Stimulated activated CD8-positive, alpha-beta memory T cell treated with anti-CD3 and anti-CD28 coated beads, Interleukin-2, amount 100 ng/mL, for 48 hours (primary cell): ENCODE data around the gene YJEFN3.
A peak's percentile ranks its signal among the peaks of the same experiment; 100 is the strongest.

Experiments used
- DNase-seq, 2 donors: peaks; one replicate each; pipeline ENCODE4 v3.0.0-alpha.2; 2020; ENCODE audit warnings: low read depth in 2 of 2

YJEFN3 gene

GRCh38 chr19:19517235-19517619 is 11.5 kb upstream of the YJEFN3 start:
- no peak for DNase-seq

DNA sequence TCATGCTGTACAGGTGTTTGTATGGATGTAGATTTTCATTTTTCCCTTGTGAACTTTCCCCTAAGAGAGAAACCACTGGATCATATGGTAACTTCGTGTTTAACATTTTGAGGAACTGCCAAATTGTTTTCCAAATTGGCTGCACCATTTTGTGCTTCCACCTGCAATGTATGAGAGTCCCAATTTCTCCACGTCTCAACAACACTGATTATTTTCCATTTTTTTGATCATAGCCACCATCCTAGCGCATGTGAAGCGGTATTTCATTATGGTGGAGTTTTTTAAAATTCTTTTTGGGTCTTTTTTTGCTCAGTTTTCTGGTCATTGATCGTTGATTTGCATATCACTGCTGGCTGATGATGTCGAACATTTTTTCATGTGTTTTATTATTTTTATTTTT is 7.7 kb upstream of the YJEFN3 start:
- no peak for DNase-seq

- no peak for DNase-seq
Observed at GRCh38 chr19:19523177-19523576, 5.5 kb upstream of the YJEFN3 start.

- no peak for DNase-seq
Observed at GRCh38 chr19:19524053-19524452, 4.7 kb upstream of the YJEFN3 start.

GRCh38 chr19:19525611-19526380 is 2.9 kb upstream of the YJEFN3 start:
- DNase-seq, result no peak

GRCh38 chr19:19526581-19527370 is 1.9 kb upstream of the YJEFN3 start:
- no peak for DNase-seq

DNA sequence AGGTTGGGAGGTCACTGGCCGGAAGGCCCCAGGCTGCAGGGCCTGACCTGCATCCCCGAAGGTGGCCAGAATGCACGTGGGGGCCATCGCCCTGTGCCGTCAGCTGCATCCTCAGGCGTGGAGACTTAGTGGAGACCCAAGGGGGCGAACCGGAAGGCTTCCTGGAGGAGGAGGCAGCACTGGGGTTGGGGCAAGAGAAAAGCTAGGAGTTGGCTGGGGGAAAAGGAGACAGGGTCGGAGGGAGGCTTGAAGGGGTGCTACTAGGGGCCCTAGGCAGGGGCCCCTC is 1.4 kb upstream of the YJEFN3 start:
- no peak for DNase-seq

GRCh38 chr19:19527674-19528625 is 761 bp upstream of the YJEFN3 start:
- DNase-seq, result no peak

DNA sequence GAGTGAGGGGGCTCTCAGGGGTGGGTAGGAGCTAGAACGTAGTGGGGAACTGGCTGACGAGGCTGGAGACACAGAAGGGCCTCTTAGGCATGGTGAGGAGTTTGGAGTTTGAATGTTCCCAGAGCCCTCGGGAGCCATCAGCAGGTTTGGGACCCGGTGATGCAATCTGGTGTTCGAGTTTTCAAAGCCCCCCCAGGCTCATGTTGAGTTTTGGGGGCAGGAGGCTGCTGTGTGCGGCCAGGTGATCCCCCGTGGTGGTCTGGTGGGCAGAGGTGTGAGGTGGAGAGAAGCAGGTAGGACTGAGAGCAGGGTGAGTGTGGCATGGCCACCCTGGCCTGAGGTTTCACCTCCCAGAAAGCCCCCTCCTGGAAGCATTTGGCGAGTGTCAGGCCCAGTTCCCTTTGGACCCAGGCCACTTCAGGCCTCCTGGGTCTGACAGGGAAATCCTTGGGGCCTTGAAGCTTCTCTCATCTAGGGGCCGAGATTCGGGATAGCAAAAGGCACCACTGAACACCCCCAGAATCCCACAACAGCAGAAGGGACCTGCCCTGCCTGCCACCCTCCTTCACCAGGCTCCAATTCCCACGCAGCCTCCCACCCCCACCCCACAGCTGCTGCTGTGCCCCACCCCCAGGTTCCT is 1.2 kb downstream of the YJEFN3 start:
- no peak for DNase-seq

DNA sequence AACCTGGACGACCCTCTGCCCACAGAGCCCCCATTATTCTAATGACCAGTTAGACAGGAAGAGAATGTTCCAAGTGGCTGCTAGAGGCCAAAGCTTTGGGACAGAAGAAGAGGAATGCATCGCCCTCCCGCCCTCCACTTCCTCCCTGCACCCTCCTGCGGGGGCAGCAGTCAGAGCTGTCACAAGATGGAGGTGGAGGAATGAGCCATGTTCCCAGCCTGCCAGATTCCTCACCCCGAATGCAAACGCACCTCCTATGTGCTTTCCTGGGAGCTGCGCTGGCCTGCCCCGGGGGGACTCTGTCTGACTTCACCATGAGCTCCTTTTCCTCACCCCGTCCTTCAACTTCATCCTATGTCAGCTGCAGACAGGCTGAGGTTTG is 1.7 kb downstream of the YJEFN3 start:
- DNase-seq, result no peak

DNA sequence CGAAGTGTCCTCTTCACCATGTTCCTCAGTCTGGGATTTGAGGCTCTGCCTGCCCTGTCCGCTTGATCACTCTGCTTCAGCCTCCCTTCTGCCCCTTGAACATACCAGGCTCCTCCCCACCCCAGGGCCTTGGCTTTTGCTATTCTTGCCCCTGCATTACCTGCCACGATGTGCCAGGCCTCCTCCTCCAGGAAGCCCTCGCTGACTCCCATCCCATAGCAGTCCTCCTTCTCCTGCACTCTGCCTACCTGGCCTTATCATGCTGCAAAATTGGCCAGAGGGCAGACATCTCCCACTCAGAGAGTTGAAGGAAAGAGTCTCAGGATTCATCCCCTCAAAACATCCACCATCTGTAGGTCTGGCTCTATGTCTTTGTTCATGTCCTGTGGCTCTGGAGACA is 2.2 kb downstream of the YJEFN3 start:
- DNase-seq, result no peak

DNA sequence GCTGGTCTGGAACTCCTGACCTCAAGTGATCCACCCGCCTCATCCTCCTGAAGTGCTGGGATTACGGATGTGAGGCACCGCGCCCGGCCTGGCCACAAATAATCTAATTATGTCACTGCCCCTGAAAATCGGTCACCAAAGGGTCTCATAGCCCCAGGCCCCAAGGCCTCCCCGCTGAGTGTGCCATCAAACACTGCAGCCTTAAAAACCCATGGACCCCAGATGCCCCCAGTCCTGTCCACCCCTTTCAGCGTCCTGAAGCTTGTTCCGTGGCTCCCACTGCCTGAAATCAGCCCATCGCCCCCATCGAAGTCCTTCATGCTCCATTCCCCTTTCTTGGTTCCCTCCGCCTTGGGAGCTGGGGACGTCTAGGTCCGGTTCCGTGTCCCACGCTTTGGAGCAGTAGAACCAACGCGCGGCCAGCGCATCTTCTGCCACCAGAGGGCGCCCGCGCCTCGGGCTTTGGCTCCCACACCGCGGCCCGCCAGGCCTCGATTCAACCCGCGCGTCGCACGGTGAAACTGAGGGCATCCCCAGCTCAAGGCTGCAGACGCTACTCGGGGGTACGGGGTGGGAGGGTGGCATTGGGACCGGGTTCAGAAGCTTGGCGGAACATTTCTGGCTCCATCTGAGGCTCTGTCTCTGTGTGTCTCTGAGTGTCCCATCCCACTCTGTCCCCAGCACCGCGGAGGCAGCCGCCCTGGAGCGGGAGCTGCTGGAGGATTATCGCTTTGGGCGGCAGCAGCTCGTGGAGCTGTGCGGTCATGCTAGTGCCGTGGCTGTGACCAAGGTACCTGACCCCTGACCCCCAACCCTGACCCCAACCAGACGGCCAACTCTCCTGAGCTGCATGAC is 3.5 kb downstream of the YJEFN3 start:
- peak; percentile 81 to 82 for DNase-seq

DNA sequence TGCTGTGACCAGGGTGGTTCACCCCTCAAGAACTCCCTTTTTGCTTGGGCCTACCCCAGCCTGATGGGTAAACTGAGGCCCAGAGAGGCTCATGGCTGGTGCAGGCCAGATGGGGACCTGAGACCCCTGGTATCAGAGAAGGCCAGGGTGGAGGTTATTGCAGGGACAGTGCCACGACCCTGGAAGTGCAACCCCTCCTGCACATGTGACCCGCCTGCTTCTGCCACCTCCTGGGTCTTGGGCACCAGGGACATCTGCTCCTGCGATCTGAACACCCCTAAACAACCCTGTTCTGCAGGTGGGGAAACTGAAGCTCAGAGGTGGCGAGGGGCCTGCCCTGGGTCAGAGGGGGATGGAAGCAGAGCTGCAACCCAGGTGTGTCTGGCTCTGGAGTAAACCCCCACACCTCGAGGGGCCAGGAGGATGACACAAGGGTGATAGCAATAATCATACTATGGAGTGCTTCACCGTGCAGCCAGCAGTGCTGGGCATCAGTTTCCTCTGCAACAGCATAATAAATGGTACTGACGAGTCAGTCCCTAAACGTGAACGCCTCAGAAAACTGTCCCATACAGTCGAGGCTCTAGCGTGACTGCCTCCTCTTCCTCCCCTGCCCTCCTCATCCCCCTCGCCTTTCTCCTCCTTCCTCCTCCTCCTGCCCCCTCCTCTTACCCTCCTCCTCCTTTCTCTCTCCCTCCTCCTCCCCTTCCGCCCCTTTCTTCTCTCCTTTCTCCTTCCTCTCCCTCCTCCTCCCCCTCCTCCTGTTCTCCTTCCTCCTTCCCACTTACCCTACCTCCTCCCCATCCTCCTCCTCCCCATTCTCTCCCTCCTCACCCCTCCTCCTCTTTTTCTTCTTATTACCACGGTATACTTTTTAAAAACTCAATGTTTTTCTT is 4.3 kb downstream of the YJEFN3 start:
- no peak for DNase-seq

DNA sequence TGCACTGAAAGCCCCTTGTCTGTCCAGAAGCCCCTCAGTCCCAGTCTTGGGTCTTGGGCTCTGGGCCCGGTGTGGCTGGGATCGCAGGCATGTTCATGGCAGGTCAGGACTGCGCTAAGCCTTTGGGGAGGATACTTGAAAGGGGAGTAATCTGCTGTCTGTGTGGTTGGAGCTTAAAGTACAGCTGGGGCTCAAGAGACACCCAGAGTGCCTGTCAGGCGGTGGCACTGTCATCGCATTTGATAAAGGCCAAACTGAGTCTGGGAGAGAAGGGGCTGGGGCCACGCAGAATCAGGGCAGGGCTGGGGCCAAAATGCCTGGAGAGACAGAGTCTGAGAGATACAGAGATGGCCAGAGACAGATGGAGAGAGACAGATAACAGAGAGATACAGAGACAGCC is 5.1 kb downstream of the YJEFN3 start:
- no peak for DNase-seq

- DNase-seq, result no peak
Observed at GRCh38 chr19:19534556-19535265, 6.0 kb downstream of the YJEFN3 start.

- DNase-seq, result no peak
Observed at GRCh38 chr19:19535311-19536191, 6.8 kb downstream of the YJEFN3 start.

DNA sequence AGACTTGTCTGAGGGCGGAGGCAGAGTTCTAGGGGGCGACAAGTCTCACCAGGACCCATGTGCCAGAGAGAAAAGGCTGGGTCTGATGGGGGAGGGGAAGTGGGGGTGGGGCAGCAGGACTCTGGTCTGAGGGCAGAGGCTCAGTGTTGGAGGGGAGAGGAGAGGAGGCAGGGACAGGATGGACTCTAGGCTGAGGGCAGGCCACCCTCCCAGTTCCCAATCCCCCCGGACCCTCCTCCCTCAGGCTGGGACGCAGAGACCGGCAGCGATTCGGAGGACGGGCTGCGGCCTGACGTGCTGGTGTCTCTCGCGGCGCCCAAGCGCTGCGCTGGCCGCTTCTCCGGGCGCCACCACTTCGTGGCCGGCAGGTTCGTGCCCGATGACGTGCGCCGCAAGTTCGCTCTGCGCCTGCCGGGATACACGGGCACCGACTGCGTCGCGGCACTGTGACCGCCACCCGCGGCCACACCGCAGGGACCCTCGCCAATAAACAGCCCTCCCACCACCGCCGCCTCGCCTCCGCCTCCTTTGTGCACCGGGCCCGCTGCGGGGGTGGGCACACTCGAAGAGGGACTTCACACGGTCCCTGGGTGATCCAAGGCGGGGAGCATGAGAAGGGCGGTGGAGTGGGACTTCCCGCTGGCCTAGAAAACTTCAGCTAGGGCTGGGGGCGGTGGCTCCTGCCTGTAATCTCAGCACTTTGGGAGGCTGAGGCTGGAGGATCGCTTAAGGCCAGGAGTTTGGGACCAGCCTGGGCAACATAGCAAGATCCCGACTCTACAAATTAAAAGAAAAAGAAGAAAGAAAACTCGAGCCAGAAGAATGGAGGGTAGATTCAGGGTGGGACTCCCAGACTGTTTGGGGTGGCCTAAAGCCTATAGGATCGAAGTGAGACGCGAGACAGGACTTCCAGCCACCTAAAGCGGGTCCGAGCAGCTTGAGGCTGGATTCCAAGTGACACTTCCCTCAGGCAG is 8.7 kb downstream of the YJEFN3 start:
- no peak for DNase-seq
